Body of pancreas (tissue), 4 donors: ENCODE measurements around the gene LEP.

Experiments
- CTCF ChIP-seq, 7 experiments: fragments of 450-650 bp in 4 of 7; fragments of 200-600 bp in 3 of 7; sonication (generic) in 3 of 7; IDR thresholded peaks; one replicate each; pipeline ENCODE4 v1.5.1; 2016 to 2019; ENCODE audit warnings: antibody characterized with exemption in 7 of 7
- POLR2A ChIP-seq, 3 donors: fragments of 450-650 bp; IDR thresholded peaks; one replicate each; pipeline ENCODE4 v1.6.1; 2016; ENCODE audit warnings: antibody characterized with exemption in 3 of 3, mild to moderate bottlenecking in 2 of 3

- no peak for TF ChIP-seq CTCF (IDR thresholded peaks at IDR 0.05)
- TF ChIP-seq POLR2A (IDR thresholded peaks at IDR 0.05), result no peak
Measured at GRCh38 chr7:128221929-128222403, 19.1 kb upstream of the LEP start.
